B cell (primary cell): Measurements from ENCODE around the gene MAPRE3. TPM values are rescaled to one million over a fixed set of nuclear protein-coding genes. Genes with fewer than 3 reads are reported as not detected.

Experiments
- ATAC-seq: fragments of 200-7000 bp; cut with Tn5 transposase; one replicate; pipeline ENCODE4 v1.10.0; 2021; ENCODE audit warnings: low read depth, mild to moderate bottlenecking, moderate number of reproducible peaks, moderate library complexity
- CTCF ChIA-PET: fragments of 350-600 bp; sonication (Branson Sonifier 250); formaldehyde crosslinking; loops from one replicate; lab custom pipeline; 2021; ENCODE audit warnings: antibody characterized with exemption, inconsistent platforms; lab: Charles Lee
- POLR2A ChIA-PET: fragments of 350-600 bp; sonication (Branson Sonifier 250); formaldehyde crosslinking; loops from one replicate; lab custom pipeline; 2021; ENCODE audit warnings: antibody characterized with exemption; lab: Charles Lee
- DNase-seq: peaks from one replicate; pipeline ENCODE4 v3.0.0; 2013
- H2AFZ ChIP-seq: 2 replicates; pipeline ENCODE4 v1.6.1; 2012; ENCODE audit warnings: mild to moderate bottlenecking, low read depth, low read length; ENCODE audit not compliant: insufficient read depth, poor library complexity, severe bottlenecking
- H3K27ac ChIP-seq, 2 donors: 1 replicate in 1 of 2; 2 replicates in 1 of 2; pipeline ENCODE4 v1.5.1; 2012 to 2013; ENCODE audit warnings: low read length in 2 of 2, mild to moderate bottlenecking in 2 of 2, moderate library complexity in 1 of 2
- H3K27me3 ChIP-seq, 4 experiments: fragments of 200-600 bp in 1 of 4; sonication (generic) in 1 of 4; replicated peaks in 1 of 4; 1 replicate in 2 of 4; 2 replicates in 2 of 4; pipeline versions ENCODE4 v1.6.1 to v1.7.0; 2013 to 2016; ENCODE audit warnings: low read length in 3 of 4, mild to moderate bottlenecking in 2 of 4, mixed read lengths in 1 of 4, moderate library complexity in 1 of 4; ENCODE audit not compliant: insufficient read depth in 4 of 4, control insufficient read depth in 3 of 4; ENCODE audit errors: control extremely low read depth in 1 of 4
- H3K36me3 ChIP-seq, 2 experiments: replicated peaks in 1 of 2; 1 replicate in 1 of 2; 2 replicates in 1 of 2; pipeline versions ENCODE4 v1.6.1 to v1.7.1; 2013; ENCODE audit warnings: low read length in 1 of 2; ENCODE audit not compliant: insufficient read depth in 2 of 2, control insufficient read depth in 1 of 2; ENCODE audit errors: control extremely low read depth in 1 of 2, extremely low read depth in 1 of 2
- H3K4me1 ChIP-seq, 2 donors: fragments of 200-600 bp in 1 of 2; sonication (generic) in 1 of 2; 1 replicate in 1 of 2; 2 replicates in 1 of 2; pipeline versions ENCODE4 v1.5.1 to v1.6.1; 2013 to 2017; ENCODE audit warnings: low read length in 2 of 2; ENCODE audit not compliant: control insufficient read depth in 2 of 2, insufficient read depth in 2 of 2
- H3K4me2 ChIP-seq: replicated peaks from 2 replicates; pipeline ENCODE3; 2012; ENCODE audit warnings: mild to moderate bottlenecking, low read depth, low read length; ENCODE audit not compliant: poor library complexity, severe bottlenecking
- H3K4me3 ChIP-seq, 5 experiments: fragments of 200-600 bp in 1 of 5; sonication (generic) in 1 of 5; 1 replicate in 3 of 5; 2 replicates in 2 of 5; pipeline versions ENCODE4 v1.5.1 to v1.7.0; 2011 to 2016; ENCODE audit warnings: low read length in 4 of 5, mild to moderate bottlenecking in 4 of 5, low read depth in 2 of 5, control low read depth in 1 of 5, moderate library complexity in 1 of 5; ENCODE audit not compliant: insufficient read depth in 1 of 5; ENCODE audit errors: control extremely low read depth in 1 of 5, extremely low read depth in 1 of 5
- H3K79me2 ChIP-seq: fragments of 200-600 bp; sonication (generic); one replicate; pipeline ENCODE4 v1.6.0; 2016; ENCODE audit warnings: low read length; ENCODE audit not compliant: control insufficient read depth, insufficient read depth
- H3K9ac ChIP-seq: fragments of 200-600 bp; sonication (generic); 2 replicates; pipeline ENCODE4 v1.6.1; 2017; ENCODE audit warnings: mild to moderate bottlenecking, low read length, moderate library complexity
- H3K9me3 ChIP-seq, 3 donors: one replicate each; pipeline versions ENCODE4 v1.6.1 to v1.7.1; 2013; ENCODE audit warnings: low read length in 2 of 3; ENCODE audit not compliant: control insufficient read depth in 2 of 3, insufficient read depth in 1 of 3; ENCODE audit errors: control extremely low read depth in 1 of 3
- H4K20me1 ChIP-seq: 2 replicates; pipeline ENCODE4 v1.6.0; 2012; ENCODE audit warnings: mild to moderate bottlenecking, low read length; ENCODE audit not compliant: insufficient read depth, control insufficient read depth, poor library complexity, severe bottlenecking
- H3K27ac Mint-ChIP-seq: one replicate; pipeline ENCODE4 v1.8.0; 2021; ENCODE audit warnings: mixed read lengths
- H3K27me3 Mint-ChIP-seq: one replicate; pipeline ENCODE4 v1.8.0; 2021; ENCODE audit warnings: mixed read lengths
- H3K4me1 Mint-ChIP-seq: one replicate; pipeline ENCODE4 v1.8.0; 2021; ENCODE audit warnings: mixed read lengths
- H3K4me3 Mint-ChIP-seq: one replicate; pipeline ENCODE4 v1.8.0; 2021; ENCODE audit warnings: mixed read lengths
- H3K9me3 Mint-ChIP-seq: one replicate; pipeline ENCODE4 v1.8.0; 2022; ENCODE audit warnings: mixed read lengths; ENCODE audit not compliant: insufficient read depth
- EZH2 ChIP-seq: IDR thresholded peaks from 2 replicates; pipeline ENCODE4 v1.6.1; 2012; ENCODE audit warnings: borderline replicate concordance, low read depth, mild to moderate bottlenecking, moderate library complexity, low read length; ENCODE audit not compliant: insufficient read depth, poor library complexity, severe bottlenecking
- WGBS: methylation state at CpG from one replicate; pipeline ENCODE4 v1.1.5; 2013; ENCODE audit warnings: missing lambda C conversion rate; ENCODE audit not compliant: insufficient coverage; 5-methylcytosine and 5-hydroxymethylcytosine counted together
- intact Hi-C: fragments of 100-400 bp; cut with micrococcal nuclease; formaldehyde crosslinking; loops from one replicate; pipeline ENCODE4 v1.10.0; 2022
- polyA plus RNA-seq: library from polyadenylated mRNA; depleted of rRNA; stranded (reverse); fragments of >200 nt; gene quantifications from 2 replicates; pipeline ENCODE4 v1.2.3, GENCODE V29; 2012
- total RNA-seq, 2 donors: library from RNA; stranded (reverse); fragments of 120-200 nt in 1 of 2; gene quantifications; 1 replicate in 1 of 2; 2 replicates in 1 of 2; pipeline versions ENCODE4 v1.2.3 to v1.2.4, GENCODE V29; 2013 to 2022
- TF ChIP-seq, protein P1 (sequence below): fragments of 200-600 bp; IDR thresholded peaks from one replicate; pipeline ENCODE4 v1.8.0; 2022; ENCODE audit warnings: antibody characterized with exemption, mild to moderate bottlenecking

MAPRE3 gene
- total and polyA plus RNA-seq, 2 donors (not counting 1 experiment from before 2014, with no cell fraction given) = 5.4 to 9.8 TPM

DNA sequence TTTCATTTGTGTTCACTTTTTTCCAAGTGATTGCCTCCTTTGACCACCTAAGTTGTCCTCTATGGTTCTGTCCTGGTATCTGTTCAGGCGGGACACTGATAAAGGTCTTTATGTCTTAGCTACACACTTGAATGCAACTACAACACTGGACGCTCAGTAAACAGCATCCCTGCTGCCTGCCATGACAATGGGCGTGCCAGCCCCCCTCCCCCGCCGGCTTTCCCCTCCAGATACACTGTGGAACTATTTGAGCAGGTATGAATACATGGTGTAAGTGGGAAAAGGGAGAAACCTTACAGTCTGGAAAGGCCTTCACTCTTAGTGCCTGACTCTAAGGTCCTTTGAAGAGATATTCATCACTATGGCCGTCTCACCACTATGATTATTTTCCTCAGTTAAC is 86.7 kb downstream of the MAPRE3 start:
- H3K36me3 ChIP-seq = peaks cover 0 to 26% of the 10 kb centered on the region in 2 experiments
- ChIA-PET POLR2A (no interaction called here), CTCF (no interaction called here)
- 100% methylated on average over 1 of the region's 6 CpGs for WGBS
- H3K27me3 ChIP-seq = no peaks in the 10 kb centered on the region
- intact Hi-C loops = no loop called here
- no peak for TF ChIP-seq EZH2
- TF ChIP-seq, protein P1, sequence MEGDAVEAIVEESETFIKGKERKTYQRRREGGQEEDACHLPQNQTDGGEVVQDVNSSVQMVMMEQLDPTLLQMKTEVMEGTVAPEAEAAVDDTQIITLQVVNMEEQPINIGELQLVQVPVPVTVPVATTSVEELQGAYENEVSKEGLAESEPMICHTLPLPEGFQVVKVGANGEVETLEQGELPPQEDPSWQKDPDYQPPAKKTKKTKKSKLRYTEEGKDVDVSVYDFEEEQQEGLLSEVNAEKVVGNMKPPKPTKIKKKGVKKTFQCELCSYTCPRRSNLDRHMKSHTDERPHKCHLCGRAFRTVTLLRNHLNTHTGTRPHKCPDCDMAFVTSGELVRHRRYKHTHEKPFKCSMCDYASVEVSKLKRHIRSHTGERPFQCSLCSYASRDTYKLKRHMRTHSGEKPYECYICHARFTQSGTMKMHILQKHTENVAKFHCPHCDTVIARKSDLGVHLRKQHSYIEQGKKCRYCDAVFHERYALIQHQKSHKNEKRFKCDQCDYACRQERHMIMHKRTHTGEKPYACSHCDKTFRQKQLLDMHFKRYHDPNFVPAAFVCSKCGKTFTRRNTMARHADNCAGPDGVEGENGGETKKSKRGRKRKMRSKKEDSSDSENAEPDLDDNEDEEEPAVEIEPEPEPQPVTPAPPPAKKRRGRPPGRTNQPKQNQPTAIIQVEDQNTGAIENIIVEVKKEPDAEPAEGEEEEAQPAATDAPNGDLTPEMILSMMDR = no peak
- H3K27ac Mint-ChIP-seq = no peak overlapping the region
- no peaks in the 10 kb centered on the region for H3K9me3 Mint-ChIP-seq
- H3K4me3 ChIP-seq = no peak overlapping the region
- ATAC-seq (no peak), DNase-seq (no peak)
- no peak overlapping the region for H3K27ac ChIP-seq
- peaks cover 4% of the 10 kb centered on the region for H3K4me1 Mint-ChIP-seq
- no peaks in the 10 kb centered on the region for H4K20me1 ChIP-seq
- H3K9ac ChIP-seq = no peak overlapping the region
- no peaks in the 10 kb centered on the region for H3K27me3 Mint-ChIP-seq
- H3K9me3 ChIP-seq = no peaks in the 10 kb centered on the region
- H3K4me2 ChIP-seq = no peak overlapping the region
- H3K4me3 Mint-ChIP-seq = no peak overlapping the region
- H2AFZ ChIP-seq = no peak overlapping the region
- no peaks in the 10 kb centered on the region for H3K79me2 ChIP-seq
- peaks cover 2% of the 10 kb centered on the region in 2 donors for H3K4me1 ChIP-seq

DNA sequence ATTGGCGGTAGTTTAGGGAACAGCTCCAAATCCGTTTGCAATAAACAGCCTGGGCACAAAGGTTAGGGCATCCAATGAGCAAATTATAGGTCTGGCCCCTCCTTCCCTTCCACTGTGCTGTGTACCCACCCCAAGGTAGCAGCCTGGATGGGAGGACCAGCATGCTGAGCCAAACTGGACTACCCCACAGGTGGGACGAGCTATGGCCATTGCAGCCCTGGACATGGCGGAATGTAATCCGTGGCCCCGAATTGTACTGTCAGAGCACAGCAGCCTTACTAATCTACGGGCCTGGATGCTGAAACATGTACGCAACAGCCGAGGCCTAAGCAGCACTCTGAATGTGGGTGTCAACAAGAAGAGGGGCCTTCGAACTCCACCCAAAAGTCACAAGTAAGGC is 87.8 kb downstream of the MAPRE3 start:
- ChIA-PET POLR2A (no interaction called here), CTCF (no interaction called here)
- H3K27me3 ChIP-seq = no peaks in the 10 kb centered on the region
- H2AFZ ChIP-seq = no peak overlapping the region
- intact Hi-C loops = no loop called here
- H4K20me1 ChIP-seq = no peaks in the 10 kb centered on the region
- no peak overlapping the region for H3K9ac ChIP-seq
- Mint-ChIP-seq H3K4me3 (no peak overlapping the region), H3K9me3 (no peaks in the 10 kb centered on the region), H3K4me1 (peaks cover under 1% of the 10 kb centered on the region), H3K27me3 (no peaks in the 10 kb centered on the region), H3K27ac (no peak overlapping the region)
- no peaks in the 10 kb centered on the region for H3K79me2 ChIP-seq
- 96% methylated on average over 9 of the region's 10 CpGs for WGBS
- ATAC-seq (no peak), DNase-seq (no peak)
- no peak overlapping the region for H3K4me3 ChIP-seq
- H3K9me3 ChIP-seq = no peaks in the 10 kb centered on the region
- no peak for TF ChIP-seq EZH2
- TF ChIP-seq, protein P1 = no peak
- no peak overlapping the region for H3K4me2 ChIP-seq
- no peak overlapping the region for H3K27ac ChIP-seq
- H3K36me3 ChIP-seq = peaks cover 0 to 30% of the 10 kb centered on the region in 2 experiments
- H3K4me1 ChIP-seq = no peaks in the 10 kb centered on the region
